WTC11 (cell line): ENCODE data around the gene RIMBP2. TPM values are rescaled to one million over a fixed set of nuclear protein-coding genes. Genes with fewer than 3 reads are reported as not detected.

Source experiments
- ATAC-seq: fragments of 200-7000 bp; cut with Tn5 transposase; 2 replicates; pipeline ENCODE4 v1.10.0; 2021; ENCODE audit warnings: mild to moderate bottlenecking, moderate library complexity
- CTCF ChIA-PET: fragments of 300-600 bp; sonication (Branson Sonifier 250); formaldehyde crosslinking; loops from one replicate; lab custom pipeline; 2021; ENCODE audit warnings: antibody characterized with exemption; lab: Charles Lee
- POLR2A ChIA-PET: fragments of 350-600 bp; sonication (Branson Sonifier 250); formaldehyde crosslinking; loops from one replicate; lab custom pipeline; 2021; ENCODE audit warnings: antibody characterized with exemption; lab: Charles Lee
- DNase-seq: peaks from one replicate; pipeline ENCODE4 v3.0.0; 2021; ENCODE audit warnings: low spot score
- H3K27ac Mint-ChIP-seq: 2 replicates; pipeline ENCODE4 v1.8.0; 2021; ENCODE audit warnings: mixed read lengths
- H3K27me3 Mint-ChIP-seq: 2 replicates; pipeline ENCODE4 v1.8.0; 2021; ENCODE audit warnings: low read depth, mild to moderate bottlenecking, moderate library complexity, mixed read lengths
- H3K36me3 Mint-ChIP-seq: 2 replicates; pipeline ENCODE4 v1.8.0; 2021; ENCODE audit warnings: mixed read lengths
- H3K4me1 Mint-ChIP-seq: 2 replicates; pipeline ENCODE4 v1.8.0; 2022; ENCODE audit warnings: mixed read lengths
- H3K4me3 Mint-ChIP-seq: 2 replicates; pipeline ENCODE4 v1.8.0; 2021; ENCODE audit warnings: mild to moderate bottlenecking, moderate library complexity, mixed read lengths
- H3K9me3 Mint-ChIP-seq: 2 replicates; pipeline ENCODE4 v1.8.0; 2021; ENCODE audit warnings: mixed read lengths
- AR ChIP-seq: fragments of 250-450 bp; sonication (Bioruptor Pico); IDR thresholded peaks from 2 replicates; pipeline ENCODE4 v1.9.0; 2021; ENCODE audit warnings: mild to moderate bottlenecking
- ATF2 ChIP-seq: sonication (generic); formaldehyde crosslinking; IDR thresholded peaks from 2 replicates; pipeline ENCODE4 v1.8.1; 2022; ENCODE audit warnings: low read depth, missing genetic modification reagents, borderline replicate concordance
- CREM ChIP-seq: sonication (generic); formaldehyde crosslinking; IDR thresholded peaks from 2 replicates; pipeline ENCODE4 v1.8.1; 2022; ENCODE audit warnings: mild to moderate bottlenecking, missing genetic modification reagents, moderate library complexity
- E2F1 ChIP-seq: sonication (generic); formaldehyde crosslinking; IDR thresholded peaks from 2 replicates; pipeline ENCODE4 v1.8.0; 2022; ENCODE audit warnings: mild to moderate bottlenecking, missing genetic modification reagents
- E2F5 ChIP-seq: sonication (generic); formaldehyde crosslinking; IDR thresholded peaks from 2 replicates; pipeline ENCODE4 v1.8.1; 2022; ENCODE audit warnings: mild to moderate bottlenecking, moderate library complexity, missing genetic modification reagents
- ESRRA ChIP-seq: sonication (generic); formaldehyde crosslinking; IDR thresholded peaks from 2 replicates; pipeline ENCODE4 v1.8.1; 2022; ENCODE audit warnings: mild to moderate bottlenecking, missing genetic modification reagents, borderline replicate concordance
- FOXK1 ChIP-seq: sonication (generic); formaldehyde crosslinking; IDR thresholded peaks from 2 replicates; pipeline ENCODE4 v1.8.0; 2022; ENCODE audit warnings: mild to moderate bottlenecking, moderate library complexity, missing genetic modification reagents
- FOXP1 ChIP-seq: sonication (generic); formaldehyde crosslinking; IDR thresholded peaks from 2 replicates; pipeline ENCODE4 v1.8.0; 2022; ENCODE audit warnings: missing genetic modification reagents, mild to moderate bottlenecking, moderate library complexity, borderline replicate concordance
- IRF2 ChIP-seq: sonication (generic); formaldehyde crosslinking; IDR thresholded peaks from 2 replicates; pipeline ENCODE4 v1.8.0; 2022; ENCODE audit warnings: low read depth, missing genetic modification reagents, borderline replicate concordance
- MLX ChIP-seq: sonication (generic); formaldehyde crosslinking; IDR thresholded peaks from 2 replicates; pipeline ENCODE4 v1.8.1; 2023; ENCODE audit warnings: mild to moderate bottlenecking, missing genetic modification reagents, moderate library complexity
- MYBL2 ChIP-seq: sonication (generic); formaldehyde crosslinking; IDR thresholded peaks from 2 replicates; pipeline ENCODE4 v1.8.1; 2023; ENCODE audit warnings: mild to moderate bottlenecking, moderate library complexity, missing genetic modification reagents
- NR2C2 ChIP-seq: sonication (generic); formaldehyde crosslinking; IDR thresholded peaks from 2 replicates; pipeline ENCODE4 v1.8.0; 2022; ENCODE audit warnings: mild to moderate bottlenecking, missing genetic modification reagents
- NR3C1 ChIP-seq: sonication (generic); formaldehyde crosslinking; conservative IDR thresholded peaks from 2 replicates; pipeline ENCODE4 v1.8.1; 2023; ENCODE audit warnings: low read depth, mild to moderate bottlenecking, missing genetic modification reagents
- SOX15 ChIP-seq: fragments of 250-450 bp; sonication (Bioruptor Pico); IDR thresholded peaks from 2 replicates; pipeline ENCODE4 v1.9.0; 2021; ENCODE audit warnings: mild to moderate bottlenecking
- ZBTB43 ChIP-seq: sonication (generic); formaldehyde crosslinking; IDR thresholded peaks from 2 replicates; pipeline ENCODE4 v1.8.1; 2023; ENCODE audit warnings: mild to moderate bottlenecking, missing genetic modification reagents
- ZNF138 ChIP-seq: sonication (generic); formaldehyde crosslinking; conservative IDR thresholded peaks from 2 replicates; pipeline ENCODE4 v1.8.1; 2022; ENCODE audit warnings: mild to moderate bottlenecking, moderate library complexity, missing genetic modification reagents
- ZNF317 ChIP-seq: sonication (generic); formaldehyde crosslinking; IDR thresholded peaks from 2 replicates; pipeline ENCODE4 v1.8.1; 2023; ENCODE audit warnings: low read depth, mild to moderate bottlenecking, moderate library complexity, missing genetic modification reagents, borderline replicate concordance
- ZNF396 ChIP-seq: fragments of 250-450 bp; sonication (Bioruptor Pico); IDR thresholded peaks from 2 replicates; pipeline ENCODE4 v1.8.0; 2021; ENCODE audit warnings: mild to moderate bottlenecking, moderate library complexity, borderline replicate concordance
- total RNA-seq: library from RNA; stranded (reverse); gene quantifications from 3 replicates; pipeline ENCODE4 v1.2.3, GENCODE V29; 2021

The RIMBP2 gene
- total RNA-seq, 1 experiment from 2014 or later = 2.6 TPM

- no peak for TF ChIP-seq AR (CRISPR knock-in tag)
- TF ChIP-seq FOXP1 (CRISPR knock-in tag) = no peak
- no peak for TF ChIP-seq NR2C2 (CRISPR knock-in tag)
- TF ChIP-seq NR3C1 = no peak
- TF ChIP-seq IRF2 (CRISPR knock-in tag) = no peak
- no peak for TF ChIP-seq MLX
- no peak for TF ChIP-seq ZNF396 (CRISPR knock-in tag)
- TF ChIP-seq ESRRA (CRISPR knock-in tag) = no peak
- no peak for TF ChIP-seq MYBL2 (CRISPR knock-in tag)
- no peak for TF ChIP-seq CREM
- TF ChIP-seq ZNF138 (CRISPR knock-in tag) = no peak
- no peak for TF ChIP-seq E2F5
- TF ChIP-seq ZBTB43 = no peak
- no peak for TF ChIP-seq SOX15 (CRISPR knock-in tag)
- no peak for TF ChIP-seq FOXK1 (CRISPR knock-in tag)
Observed at GRCh38 chr12:130687796-130688778, 28.0 kb downstream of the RIMBP2 start (continued).

- ChIA-PET CTCF (no interaction called here), POLR2A (no interaction called here)
- Mint-ChIP-seq H3K27ac (no peak overlapping the region), H3K36me3 (no peaks in the 10 kb centered on the region), H3K9me3 (no peaks in the 10 kb centered on the region), H3K4me3 (no peak overlapping the region), H3K27me3 (peaks cover 3% of the 10 kb centered on the region; the same call in 1 of the 2 replicates), H3K4me1 (0 out of 2 replicates have a peak, but pooled peaks cover 2% of the 10 kb centered on the region)
- DNase-seq (no peak), ATAC-seq (no peak)
- no peak for TF ChIP-seq E2F1
- TF ChIP-seq ATF2 (CRISPR knock-in tag) = no peak
- no peak for TF ChIP-seq ESRRA (CRISPR knock-in tag)
- no peak for TF ChIP-seq ZNF317 (CRISPR knock-in tag)
- TF ChIP-seq MYBL2 (CRISPR knock-in tag) = no peak
Observed at GRCh38 chr12:130687190-130687589, 28.9 kb downstream of the RIMBP2 start.
